Astrocyte (in vitro differentiated cells and primary cell): ENCODE results near the gene FCMR. TPM values are rescaled to one million over a fixed set of nuclear protein-coding genes. Genes with fewer than 3 reads are reported as not detected.

ENCODE experiments used
- DNase-seq: peaks from one replicate; pipeline ENCODE4 v3.0.0-alpha.2; 2010; ENCODE audit warnings: low read depth
- FAIRE-seq: peaks from 2 replicates; lab custom pipeline; 2011; peaks lifted over from hg19 to GRCh38; lab: Jason Lieb, UNC
- H2AFZ ChIP-seq: 2 replicates; pipeline ENCODE4 v1.6.0; 2012; ENCODE audit warnings: low read depth, low read length, inconsistent platforms
- H3K27ac ChIP-seq: 2 replicates; pipeline ENCODE4 v1.5.1; 2011; ENCODE audit warnings: low read depth, low read length, inconsistent platforms
- H3K27me3 ChIP-seq: 2 replicates; pipeline ENCODE4 v1.6.0; 2011; ENCODE audit warnings: low read length, inconsistent platforms; ENCODE audit not compliant: insufficient read depth
- H3K36me3 ChIP-seq: 2 replicates; pipeline ENCODE4 v1.5.1; 2011; ENCODE audit warnings: low read length, inconsistent platforms; ENCODE audit not compliant: insufficient read depth
- H3K4me1 ChIP-seq: 2 replicates; pipeline ENCODE4 v1.5.1; 2011; ENCODE audit warnings: low read length, inconsistent platforms; ENCODE audit not compliant: insufficient read depth
- H3K4me2 ChIP-seq: 2 replicates; pipeline ENCODE4 v1.6.0; 2012; ENCODE audit warnings: low read length, inconsistent platforms
- H3K4me3 ChIP-seq: 2 replicates; pipeline ENCODE4 v1.5.1; 2011; ENCODE audit warnings: low read depth, mild to moderate bottlenecking, low read length, inconsistent platforms; ENCODE audit not compliant: insufficient read depth
- H3K79me2 ChIP-seq: 2 replicates; pipeline ENCODE4 v1.6.0; 2012; ENCODE audit warnings: mild to moderate bottlenecking, low read length, inconsistent platforms; ENCODE audit not compliant: insufficient read depth
- H3K9ac ChIP-seq: 2 replicates; pipeline ENCODE4 v1.6.0; 2012; ENCODE audit warnings: mild to moderate bottlenecking, low read length, inconsistent platforms
- H3K9me3 ChIP-seq: 2 replicates; pipeline ENCODE4 v1.5.1; 2012; ENCODE audit warnings: low read depth, mild to moderate bottlenecking, low read length, inconsistent platforms; ENCODE audit not compliant: insufficient read depth
- H4K20me1 ChIP-seq: 2 replicates; pipeline ENCODE4 v1.6.0; 2012; ENCODE audit warnings: low read length, inconsistent platforms; ENCODE audit not compliant: insufficient read depth
- H3K27ac Mint-ChIP-seq: one replicate; pipeline ENCODE4 v1.8.0; 2021; ENCODE audit warnings: mild to moderate bottlenecking, mixed read lengths; ENCODE audit not compliant: unreplicated experiment
- H3K27me3 Mint-ChIP-seq: one replicate; pipeline ENCODE4 v1.8.0; 2021; ENCODE audit warnings: low read depth, mixed read lengths; ENCODE audit not compliant: unreplicated experiment
- H3K36me3 Mint-ChIP-seq: one replicate; pipeline ENCODE4 v1.8.0; 2021; ENCODE audit warnings: low read depth, mixed read lengths; ENCODE audit not compliant: unreplicated experiment
- H3K4me1 Mint-ChIP-seq: one replicate; pipeline ENCODE4 v1.8.0; 2021; ENCODE audit warnings: low read depth, mixed read lengths; ENCODE audit not compliant: unreplicated experiment
- H3K4me3 Mint-ChIP-seq: one replicate; pipeline ENCODE4 v1.8.0; 2021; ENCODE audit warnings: mild to moderate bottlenecking, moderate library complexity, mixed read lengths; ENCODE audit not compliant: unreplicated experiment
- H3K9me3 Mint-ChIP-seq: one replicate; pipeline ENCODE4 v1.8.0; 2021; ENCODE audit warnings: mild to moderate bottlenecking, mixed read lengths; ENCODE audit not compliant: unreplicated experiment
- EZH2 ChIP-seq: IDR thresholded peaks from 2 replicates; pipeline ENCODE4 v1.6.1; 2012; ENCODE audit warnings: mild to moderate bottlenecking, low read length, inconsistent platforms; ENCODE audit not compliant: insufficient read depth
- total RNA-seq: library from RNA; stranded (reverse); gene quantifications from 2 replicates; pipeline ENCODE4 v1.2.1, GENCODE V29; 2021
- TF ChIP-seq, protein P1 (sequence below): IDR thresholded peaks from 2 replicates; pipeline ENCODE4 v1.5.1; 2011; ENCODE audit warnings: low read depth, mild to moderate bottlenecking, inconsistent platforms, low read length, moderate library complexity; ENCODE audit not compliant: insufficient read depth

The FCMR gene
- total RNA-seq, 1 donor from 2014 or later, result 0.73 TPM

DNA sequence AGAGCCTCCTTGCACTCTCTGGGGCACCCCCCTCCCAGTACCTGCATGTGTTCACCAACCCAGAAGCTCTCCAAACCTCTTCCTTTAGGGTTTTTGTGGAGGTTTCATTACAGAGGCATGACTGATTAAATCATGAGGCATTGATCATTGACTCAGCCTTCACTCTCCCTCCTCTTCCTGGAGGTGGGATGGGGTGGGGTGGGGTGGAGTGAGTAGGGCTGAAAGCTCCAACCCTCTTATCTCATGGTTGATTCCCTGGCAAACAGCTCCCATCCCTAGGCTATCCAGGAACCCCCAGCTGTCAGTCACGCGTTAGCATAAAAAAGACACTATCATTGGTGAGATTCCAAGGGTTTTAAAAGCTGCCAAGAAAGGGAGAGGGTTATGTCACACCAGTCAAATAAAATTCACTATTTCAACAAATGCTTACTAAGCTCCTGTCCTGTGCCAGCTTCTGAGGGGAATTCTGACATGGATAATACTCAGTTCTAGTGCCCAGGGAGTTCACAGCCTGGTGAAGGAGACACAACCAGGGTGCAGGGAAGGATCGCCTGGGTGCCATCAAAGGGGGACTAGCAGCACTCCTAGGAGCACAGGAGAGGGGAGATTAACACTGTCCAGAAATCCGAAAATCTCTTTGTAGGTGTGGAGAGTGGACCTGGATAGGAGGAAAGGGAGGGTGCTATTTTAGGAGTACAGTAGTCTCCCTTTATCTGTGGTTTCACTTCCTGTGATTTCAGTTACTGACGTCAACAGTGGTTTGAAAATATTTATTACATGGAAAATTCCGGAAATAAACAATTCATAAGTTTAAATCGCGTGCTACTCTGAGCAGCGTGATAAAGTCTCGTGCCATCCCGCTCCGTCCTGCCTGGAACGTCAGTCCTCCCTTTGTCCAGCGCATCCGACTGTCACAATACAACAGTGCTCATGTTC, 31.3 kb downstream of the FCMR start:
- Histone ChIP-seq H3K36me3 (no peaks in the 10 kb centered on the region), H3K9ac (no peak overlapping the region), H3K4me3 (no peak overlapping the region), H3K4me1 (peaks cover 5% of the 10 kb centered on the region), H2AFZ (no peak overlapping the region), H3K27me3 (peaks cover 1% of the 10 kb centered on the region), H3K79me2 (no peaks in the 10 kb centered on the region), H3K27ac (no peak overlapping the region), H3K9me3 (no peaks in the 10 kb centered on the region), H3K4me2 (peak overlapping the region; percentile 52), H4K20me1 (no peaks in the 10 kb centered on the region)
- H3K27ac Mint-ChIP-seq, result no peak overlapping the region
- no peak for TF ChIP-seq EZH2
- TF ChIP-seq, protein P1, sequence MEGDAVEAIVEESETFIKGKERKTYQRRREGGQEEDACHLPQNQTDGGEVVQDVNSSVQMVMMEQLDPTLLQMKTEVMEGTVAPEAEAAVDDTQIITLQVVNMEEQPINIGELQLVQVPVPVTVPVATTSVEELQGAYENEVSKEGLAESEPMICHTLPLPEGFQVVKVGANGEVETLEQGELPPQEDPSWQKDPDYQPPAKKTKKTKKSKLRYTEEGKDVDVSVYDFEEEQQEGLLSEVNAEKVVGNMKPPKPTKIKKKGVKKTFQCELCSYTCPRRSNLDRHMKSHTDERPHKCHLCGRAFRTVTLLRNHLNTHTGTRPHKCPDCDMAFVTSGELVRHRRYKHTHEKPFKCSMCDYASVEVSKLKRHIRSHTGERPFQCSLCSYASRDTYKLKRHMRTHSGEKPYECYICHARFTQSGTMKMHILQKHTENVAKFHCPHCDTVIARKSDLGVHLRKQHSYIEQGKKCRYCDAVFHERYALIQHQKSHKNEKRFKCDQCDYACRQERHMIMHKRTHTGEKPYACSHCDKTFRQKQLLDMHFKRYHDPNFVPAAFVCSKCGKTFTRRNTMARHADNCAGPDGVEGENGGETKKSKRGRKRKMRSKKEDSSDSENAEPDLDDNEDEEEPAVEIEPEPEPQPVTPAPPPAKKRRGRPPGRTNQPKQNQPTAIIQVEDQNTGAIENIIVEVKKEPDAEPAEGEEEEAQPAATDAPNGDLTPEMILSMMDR, result no peak
- H3K27me3 Mint-ChIP-seq, result peaks cover 6% of the 10 kb centered on the region
- H3K9me3 Mint-ChIP-seq, result peaks cover 2% of the 10 kb centered on the region
- DNase-seq (peak; percentile 76), FAIRE-seq (no peak)
- H3K4me3 Mint-ChIP-seq, result no peak overlapping the region
- no peaks in the 10 kb centered on the region for H3K36me3 Mint-ChIP-seq
- H3K4me1 Mint-ChIP-seq, result peaks cover 18% of the 10 kb centered on the region

DNA sequence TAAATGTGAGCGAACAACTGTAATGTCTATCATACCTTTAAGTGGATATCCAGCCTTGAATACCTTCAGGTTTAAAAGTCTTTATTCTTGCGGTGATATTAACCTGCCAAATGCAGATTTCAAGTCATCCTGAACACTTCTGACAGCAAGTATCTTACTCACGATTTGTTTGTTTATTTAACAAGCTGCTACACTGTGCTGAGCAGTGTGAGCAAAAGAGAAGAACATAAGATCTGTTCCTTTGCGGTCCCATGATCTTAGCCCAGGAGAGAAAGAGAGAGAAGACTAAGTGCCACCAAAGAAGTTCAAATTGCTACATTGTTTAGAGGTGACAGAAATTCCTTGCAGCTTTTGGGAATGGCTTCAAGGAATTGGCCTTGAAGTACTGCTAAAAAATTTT, 34.0 kb downstream of the FCMR start:
- Mint-ChIP-seq H3K36me3 (no peaks in the 10 kb centered on the region), H3K4me3 (no peak overlapping the region), H3K27me3 (peaks cover 10% of the 10 kb centered on the region), H3K9me3 (peaks cover 2% of the 10 kb centered on the region), H3K27ac (no peak overlapping the region), H3K4me1 (peaks cover 18% of the 10 kb centered on the region)
- FAIRE-seq, result no peak
- TF ChIP-seq EZH2, result no peak
- TF ChIP-seq, protein P1, result no peak
- no peak for DNase-seq
- Histone ChIP-seq H2AFZ (no peak overlapping the region), H3K9me3 (no peaks in the 10 kb centered on the region), H3K4me1 (peaks cover 5% of the 10 kb centered on the region), H3K27ac (no peak overlapping the region), H4K20me1 (no peaks in the 10 kb centered on the region), H3K9ac (no peak overlapping the region), H3K27me3 (peaks cover 5% of the 10 kb centered on the region), H3K36me3 (no peaks in the 10 kb centered on the region), H3K4me3 (no peak overlapping the region), H3K4me2 (no peak overlapping the region), H3K79me2 (no peaks in the 10 kb centered on the region)

DNA sequence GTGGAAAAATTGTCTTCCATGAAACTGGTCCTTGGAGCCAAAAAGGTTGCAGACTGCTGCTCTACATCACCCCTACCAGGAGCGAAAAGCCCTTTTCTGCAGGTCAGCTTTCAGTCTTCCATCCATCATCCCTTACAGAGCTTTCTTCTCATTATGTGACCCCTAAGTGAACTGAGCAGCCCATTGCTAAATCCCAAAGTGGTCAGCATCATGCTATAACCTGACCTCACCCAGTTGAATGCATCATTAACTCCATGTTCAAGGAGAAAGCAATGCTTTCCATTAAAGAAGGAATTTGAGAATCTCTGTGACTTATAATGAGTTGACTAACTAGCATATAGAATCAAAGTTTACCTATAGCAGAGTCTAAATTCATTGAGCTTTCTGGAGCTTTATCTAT, 34.9 kb downstream of the FCMR start:
- H3K36me3 ChIP-seq, result no peaks in the 10 kb centered on the region
- no peaks in the 10 kb centered on the region for H3K79me2 ChIP-seq
- no peaks in the 10 kb centered on the region for H4K20me1 ChIP-seq
- Mint-ChIP-seq H3K4me1 (peaks cover 18% of the 10 kb centered on the region), H3K27ac (no peak overlapping the region), H3K9me3 (peaks cover 3% of the 10 kb centered on the region), H3K27me3 (peaks cover 14% of the 10 kb centered on the region), H3K4me3 (no peak overlapping the region), H3K36me3 (no peaks in the 10 kb centered on the region)
- H3K27ac ChIP-seq, result no peak overlapping the region
- TF ChIP-seq, protein P1, result no peak
- TF ChIP-seq EZH2, result no peak
- peaks cover 5% of the 10 kb centered on the region for H3K4me1 ChIP-seq
- H2AFZ ChIP-seq, result no peak overlapping the region
- H3K9ac ChIP-seq, result no peak overlapping the region
- no peak overlapping the region for H3K4me2 ChIP-seq
- DNase-seq (no peak), FAIRE-seq (no peak)
- H3K27me3 ChIP-seq, result peaks cover 5% of the 10 kb centered on the region
- no peaks in the 10 kb centered on the region for H3K9me3 ChIP-seq
- no peak overlapping the region for H3K4me3 ChIP-seq
